T-helper 2 cell treated with Interferon-gamma antibody and Interleukin-4, amounts not matched to agents 100 ng/mL and 5 ng/mL, for 36 hours (primary cell): ENCODE results near the gene SIMC1. TPM values are rescaled to one million over a fixed set of nuclear protein-coding genes. Genes with fewer than 3 reads are reported as not detected.

ENCODE experiments used
- intact Hi-C: fragments of 100-400 bp; cut with micrococcal nuclease; formaldehyde crosslinking; loops from one replicate; pipeline ENCODE4 v1.15.1; 2023
- total RNA-seq: library from RNA; stranded (reverse); gene quantifications from 2 replicates; pipeline ENCODE4 v1.2.3, GENCODE V29; 2022

Gene SIMC1
- total RNA-seq, 1 donor from 2014 or later = 30.4 TPM

- intact Hi-C loops = loop anchor here (1.0 to 10.0 kb wide), 5 partner anchors 27 to 181 kb away; partner anchors contain the start of genes FAF2, HIGD2A, NOP16 and RNF44
These were observed 123.4 kb downstream of the SIMC1 start, which contains the start of gene KIAA1191 for GRCh38 chr5:176361437-176362232. Gene KIAA1191 (minus strand): TSS chr5:176361764. CDS start chr5:176359508, 2,256 bp downstream.

DNA sequence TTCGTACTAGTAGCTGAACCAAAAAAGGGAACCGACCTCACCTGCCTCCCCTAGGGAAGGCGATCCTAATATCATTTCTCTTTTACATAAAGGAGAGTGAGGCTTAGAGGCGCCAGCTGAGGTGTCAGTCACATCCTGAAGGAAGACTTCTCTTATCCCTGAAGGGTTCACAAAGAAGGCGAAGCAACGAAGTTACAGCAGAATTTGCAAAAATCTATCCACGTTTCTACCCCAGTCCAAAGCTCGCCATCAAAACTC is 123.9 kb downstream of the SIMC1 start:
- intact Hi-C loops = loop anchor here (5.0 to 10.0 kb wide), 2 partner anchors 85 to 127 kb away; partner anchors contain the start of genes FAF2 and SIMC1

- intact Hi-C loops = loop anchor here (1.0 to 10.0 kb wide), 3 partner anchors 24 to 130 kb away; partner anchors contain the start of genes FAF2 and SIMC1
These were observed 126.6 kb downstream of the SIMC1 start for GRCh38 chr5:176364765-176365350.

GRCh38 chr5:176365351-176366231 is 127.4 kb downstream of the SIMC1 start, which contains the start of gene ARL10:
Gene ARL10 (plus strand): TSS chr5:176365487. CDS start chr5:176365564, 77 bp downstream.
- intact Hi-C loops = loop anchor here (1.0 to 10.0 kb wide), 2 partner anchors 24 to 131 kb away; partner anchors contain the start of gene SIMC1

DNA sequence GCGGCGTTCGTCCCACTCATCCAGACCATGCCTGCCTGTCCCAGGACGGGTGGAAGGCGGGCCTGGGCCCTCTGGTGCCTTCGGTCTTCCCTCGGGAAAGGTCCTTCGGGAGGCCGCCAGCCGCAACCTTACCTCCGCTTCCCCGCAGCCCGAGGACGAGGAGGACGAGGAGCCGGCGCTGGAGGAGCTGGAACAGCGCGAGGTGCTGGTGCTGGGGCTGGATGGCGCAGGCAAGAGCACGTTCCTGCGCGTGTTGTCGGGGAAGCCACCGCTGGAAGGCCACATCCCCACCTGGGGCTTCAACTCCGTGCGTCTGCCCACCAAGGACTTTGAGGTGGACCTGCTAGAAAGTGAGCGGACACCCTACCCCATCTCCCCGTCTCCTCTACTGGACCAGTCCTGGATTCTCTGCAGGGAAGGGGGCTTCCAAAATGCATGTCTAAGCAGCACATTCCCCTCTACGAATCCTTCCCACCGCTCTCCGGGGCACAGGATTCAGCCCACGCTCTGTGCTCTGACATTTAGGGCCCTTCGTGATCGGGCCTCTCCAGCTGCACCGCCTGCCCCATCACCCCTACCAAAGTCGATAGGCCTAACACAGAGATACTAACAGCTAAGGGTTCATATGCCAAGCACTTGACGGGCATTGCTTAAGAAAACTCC is 128.1 kb downstream of the SIMC1 start:
- intact Hi-C loops = loop anchor here (10.0 kb wide), 1 partner anchor 132 kb away; the partner anchor contains the start of gene SIMC1

DNA sequence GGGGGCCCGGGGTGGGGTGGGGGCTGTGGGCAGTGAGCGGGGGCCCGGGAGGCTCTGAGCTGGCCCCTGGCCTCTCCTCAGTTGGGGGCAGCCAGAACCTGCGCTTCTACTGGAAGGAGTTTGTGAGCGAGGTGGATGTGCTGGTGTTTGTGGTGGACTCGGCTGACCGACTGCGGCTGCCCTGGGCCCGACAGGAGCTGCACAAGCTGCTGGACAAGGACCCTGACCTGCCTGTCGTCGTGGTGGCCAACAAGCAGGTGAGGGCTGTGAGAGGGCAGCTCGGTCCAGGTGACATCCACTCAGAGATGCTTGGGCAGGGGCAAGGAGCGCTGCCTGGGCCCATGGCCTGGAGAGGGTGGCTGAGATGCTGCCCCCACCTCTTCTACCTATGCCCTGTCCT is 130.5 kb downstream of the SIMC1 start:
- intact Hi-C loops = loop anchor here (10.0 kb wide), 1 partner anchor 134 kb away; the partner anchor contains the start of gene SIMC1

- intact Hi-C loops = loop anchor here (10.0 kb wide), 1 partner anchor 135 kb away; the partner anchor contains the start of gene SIMC1
These were observed 131.9 kb downstream of the SIMC1 start for GRCh38 chr5:176369934-176370711.

DNA sequence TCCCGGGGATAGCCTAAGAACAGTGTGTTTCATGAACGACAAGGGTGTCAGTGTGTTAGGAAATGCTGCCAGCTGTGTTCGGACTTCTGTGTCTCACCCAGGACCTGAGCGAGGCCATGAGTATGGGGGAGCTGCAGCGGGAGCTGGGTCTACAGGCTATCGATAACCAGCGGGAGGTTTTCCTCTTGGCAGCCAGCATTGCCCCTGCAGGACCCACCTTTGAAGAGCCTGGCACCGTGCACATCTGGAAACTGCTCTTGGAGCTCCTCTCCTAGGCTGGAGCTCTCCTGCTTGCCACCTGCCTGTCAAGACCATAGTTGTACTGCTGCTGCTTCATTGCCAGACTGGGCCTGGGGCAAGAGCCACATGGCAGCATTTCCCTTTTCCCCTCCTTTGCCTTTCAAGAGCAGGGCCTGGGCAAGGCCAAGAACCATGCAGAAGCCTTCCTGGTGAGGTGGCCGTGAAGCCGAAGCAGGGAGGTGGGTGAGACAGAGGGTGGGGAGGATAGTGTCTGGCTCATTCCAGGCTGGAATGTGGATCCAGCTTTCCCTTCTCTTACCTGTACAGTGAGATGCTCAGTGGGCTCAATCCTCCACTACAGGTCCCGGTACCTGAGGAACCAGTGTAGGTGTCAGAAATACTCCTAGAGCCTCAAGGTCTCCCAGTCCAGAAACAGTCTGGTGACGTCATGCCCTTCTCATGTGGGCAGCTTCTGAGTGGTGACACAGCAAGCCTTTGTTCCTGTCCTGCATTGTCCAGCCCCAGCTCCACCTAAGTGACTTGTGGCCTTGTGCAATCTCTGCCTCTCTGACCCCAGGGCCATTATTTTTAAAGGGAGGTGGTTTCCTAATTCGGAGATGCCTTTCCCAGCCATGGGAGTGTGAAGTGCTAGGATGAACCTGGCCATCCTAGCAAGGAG is 133.7 kb downstream of the SIMC1 start:
- intact Hi-C loops = no loop called here

GRCh38 chr5:176373100-176373818 is 135.0 kb downstream of the SIMC1 start:
- intact Hi-C loops = no loop called here

GRCh38 chr5:176379881-176380280 is 141.7 kb downstream of the SIMC1 start:
- intact Hi-C loops = no loop called here

- intact Hi-C loops = no loop called here
These were observed 143.2 kb downstream of the SIMC1 start for GRCh38 chr5:176381423-176381822.

DNA sequence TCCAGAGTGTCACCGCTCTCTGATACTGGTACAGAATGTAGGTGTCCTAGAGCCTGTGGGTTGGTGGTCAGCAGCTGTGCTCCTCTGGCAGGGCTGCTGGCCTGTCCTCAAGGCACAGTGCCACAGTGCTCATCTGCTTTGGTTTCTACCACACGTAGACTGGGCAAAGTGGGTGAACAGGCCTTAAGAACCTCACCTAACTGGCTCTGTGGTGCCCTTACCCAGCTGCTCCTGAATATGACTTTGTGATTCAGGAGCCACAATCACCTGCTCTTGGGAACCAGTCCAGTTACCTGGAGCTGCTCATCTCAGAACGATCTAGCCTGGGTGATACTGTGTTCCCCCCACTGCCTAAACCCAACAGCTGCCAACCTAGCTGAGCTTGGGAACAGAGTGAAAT is 143.8 kb downstream of the SIMC1 start:
- intact Hi-C loops = no loop called here

DNA sequence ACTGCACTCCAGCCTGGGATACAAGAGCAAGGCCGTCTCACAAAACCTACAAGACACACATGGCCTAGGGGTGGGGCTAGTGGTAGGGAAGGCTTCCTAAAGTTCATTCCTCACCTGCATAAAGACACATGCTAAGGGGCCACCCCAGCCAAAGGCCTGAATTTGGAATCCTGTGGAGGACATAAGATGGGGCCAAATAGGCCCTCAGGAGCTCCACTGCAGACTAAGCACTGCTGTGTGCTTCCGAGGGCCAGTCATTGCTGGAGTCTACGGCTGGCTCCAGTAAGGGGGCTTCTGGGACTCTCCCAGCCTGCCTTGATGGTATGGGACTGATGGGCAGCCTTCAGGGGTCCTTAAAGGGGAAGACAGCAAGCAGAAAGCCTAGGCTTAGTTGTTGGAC is 144.5 kb downstream of the SIMC1 start:
- intact Hi-C loops = no loop called here

GRCh38 chr5:176383248-176383905 is 145.2 kb downstream of the SIMC1 start:
- intact Hi-C loops = no loop called here

DNA sequence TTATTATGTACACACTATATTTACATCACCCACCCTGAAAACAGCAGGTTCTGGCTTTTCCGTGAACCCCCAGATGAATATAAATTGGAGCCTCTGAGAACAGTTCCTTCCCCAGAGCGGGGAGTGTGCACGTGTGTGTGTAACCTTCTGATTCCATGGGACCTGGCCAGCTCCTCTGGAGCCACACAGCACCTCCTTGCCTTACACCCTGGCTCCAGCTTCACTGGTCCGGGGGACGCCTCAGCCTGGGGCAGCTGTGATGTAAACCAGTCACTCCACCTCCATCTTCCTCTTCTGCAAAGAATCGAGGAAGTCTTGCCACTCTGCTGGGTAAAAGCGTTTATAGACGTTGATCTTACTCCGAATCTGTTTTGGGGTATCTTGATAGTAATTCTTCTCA is 145.7 kb downstream of the SIMC1 start:
- intact Hi-C loops = no loop called here

- intact Hi-C loops = no loop called here
These were observed 146.2 kb downstream of the SIMC1 start for GRCh38 chr5:176384366-176384930.

DNA sequence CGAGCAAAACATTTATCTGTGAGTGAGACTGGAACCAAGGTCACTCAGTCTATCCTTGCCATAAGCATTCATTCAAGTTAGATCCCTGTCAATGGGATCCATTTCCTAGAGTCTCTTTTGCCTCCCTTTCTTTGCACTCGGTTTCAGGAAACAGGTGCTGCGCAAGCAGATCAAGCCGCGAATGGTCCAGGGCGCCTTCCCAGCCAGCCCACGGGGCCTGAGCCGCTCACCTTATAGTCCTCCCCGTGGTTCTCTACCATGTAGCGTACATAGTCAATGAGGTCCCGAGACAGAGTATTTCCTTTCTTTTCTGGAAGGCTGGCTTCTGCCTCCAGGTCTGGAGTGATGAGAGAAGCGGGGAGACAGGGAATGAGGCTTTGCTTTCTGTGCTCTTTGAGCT is 146.8 kb downstream of the SIMC1 start:
- intact Hi-C loops = no loop called here
